HG03175 (cell line): ENCODE measurements around the gene PIN1.

Experiments used
- ATAC-seq: cut with Tn5 transposase; IDR thresholded peaks from one replicate; pipeline ENCODE4 v1.9.1; 2021; ENCODE audit warnings: mild to moderate bottlenecking, moderate library complexity; ENCODE audit not compliant: unreplicated experiment

PIN1 gene

DNA sequence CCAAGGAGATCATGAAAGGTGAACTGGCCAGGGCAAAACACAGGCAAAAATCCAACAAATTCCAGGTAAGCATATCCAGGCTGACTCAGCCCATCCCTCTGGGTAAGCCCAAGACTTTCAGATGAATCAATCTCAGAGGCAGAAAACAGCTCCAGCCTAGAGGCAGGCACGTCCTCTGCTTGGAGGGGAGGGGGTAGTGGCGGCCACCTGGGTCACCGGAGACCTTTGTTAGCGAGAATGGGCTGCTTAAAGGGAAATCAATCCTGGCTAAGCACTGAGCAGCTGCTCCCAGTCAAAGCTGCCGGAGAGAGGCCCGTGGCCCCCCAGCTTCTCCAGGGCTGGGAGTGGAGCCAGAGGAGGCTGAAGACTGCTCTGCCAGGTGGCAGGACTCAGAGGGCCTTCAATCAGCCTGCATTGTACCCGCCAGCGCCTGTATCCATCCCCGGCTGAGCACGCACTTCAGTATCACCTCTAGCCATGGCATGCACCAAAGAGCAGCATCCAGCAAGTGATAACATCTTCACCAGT lies 48.2 kb downstream of the PIN1 start:
- ATAC-seq = no peak

GRCh38 chr19:9883764-9884163 lies 48.6 kb downstream of the PIN1 start:
- no peak for ATAC-seq

GRCh38 chr19:9885077-9885552 lies 50.0 kb downstream of the PIN1 start:
- ATAC-seq = no peak

GRCh38 chr19:9891609-9892373 lies 56.7 kb downstream of the PIN1 start:
- no peak for ATAC-seq
